HG02943 (cell line): ENCODE results near the gene CTDNEP1.

Experiments
- ATAC-seq: cut with Tn5 transposase; IDR thresholded peaks from one replicate; pipeline ENCODE4 v1.9.1; 2021; ENCODE audit warnings: mild to moderate bottlenecking, low read depth, moderate library complexity; ENCODE audit not compliant: unreplicated experiment

Gene CTDNEP1

DNA sequence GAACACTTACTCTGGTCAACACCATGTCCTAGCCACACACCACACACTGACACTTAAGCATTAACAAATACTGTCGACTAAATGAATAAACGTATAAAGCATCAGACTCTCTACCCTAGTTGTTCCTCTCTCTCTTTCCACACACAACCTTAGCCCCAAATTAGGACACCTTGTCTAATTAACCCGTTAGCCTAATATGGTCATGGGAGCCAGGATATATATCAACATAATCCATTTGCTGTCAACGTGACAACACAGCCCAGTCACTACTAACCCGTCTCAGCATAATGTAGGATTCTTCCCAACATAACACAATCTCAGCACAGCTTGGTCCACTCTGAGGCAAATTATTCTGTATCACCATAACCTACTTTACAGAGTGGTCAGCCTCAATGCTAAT is 19.4 kb downstream of the CTDNEP1 start:
- ATAC-seq = no peak

DNA sequence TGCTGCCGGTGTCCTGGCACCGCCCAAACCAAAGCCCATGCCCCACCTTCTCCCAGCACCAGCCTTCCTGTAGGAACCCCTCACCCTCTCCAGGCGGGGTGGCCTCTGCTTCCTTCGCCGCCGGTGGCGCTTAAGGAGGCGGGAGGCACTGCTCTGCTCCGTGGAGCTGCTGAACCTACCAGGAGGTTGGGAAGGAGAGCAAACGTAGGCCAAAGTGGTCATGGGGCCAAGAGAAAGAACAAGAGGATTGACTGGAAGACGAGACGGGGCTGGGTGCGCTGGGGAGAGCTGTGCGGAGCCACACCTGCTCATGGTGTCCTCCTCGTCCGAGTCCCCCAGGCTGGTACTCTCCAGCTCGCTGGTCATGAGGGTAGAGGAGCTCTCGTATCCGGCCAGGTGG is 22.0 kb downstream of the CTDNEP1 start:
- no peak for ATAC-seq

DNA sequence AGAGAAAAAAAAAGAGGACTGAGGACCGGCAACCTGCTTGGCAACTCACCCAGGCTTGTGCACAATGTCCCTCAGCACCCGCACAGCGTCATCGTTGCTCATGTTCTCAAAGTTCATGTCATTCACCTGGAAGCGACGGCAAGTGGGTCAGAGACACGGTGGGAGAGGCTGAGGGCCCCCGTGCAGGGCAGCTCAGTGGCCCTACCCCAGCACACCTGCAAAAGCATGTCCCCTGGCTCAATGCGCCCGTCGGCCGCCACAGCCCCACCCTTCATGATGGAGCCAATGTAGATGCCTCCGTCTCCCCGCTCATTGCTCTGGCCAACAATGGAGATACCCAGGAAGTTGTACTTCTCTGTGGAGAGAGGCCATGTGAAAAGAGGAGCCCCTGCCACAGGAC is 22.6 kb downstream of the CTDNEP1 start:
- no peak for ATAC-seq

DNA sequence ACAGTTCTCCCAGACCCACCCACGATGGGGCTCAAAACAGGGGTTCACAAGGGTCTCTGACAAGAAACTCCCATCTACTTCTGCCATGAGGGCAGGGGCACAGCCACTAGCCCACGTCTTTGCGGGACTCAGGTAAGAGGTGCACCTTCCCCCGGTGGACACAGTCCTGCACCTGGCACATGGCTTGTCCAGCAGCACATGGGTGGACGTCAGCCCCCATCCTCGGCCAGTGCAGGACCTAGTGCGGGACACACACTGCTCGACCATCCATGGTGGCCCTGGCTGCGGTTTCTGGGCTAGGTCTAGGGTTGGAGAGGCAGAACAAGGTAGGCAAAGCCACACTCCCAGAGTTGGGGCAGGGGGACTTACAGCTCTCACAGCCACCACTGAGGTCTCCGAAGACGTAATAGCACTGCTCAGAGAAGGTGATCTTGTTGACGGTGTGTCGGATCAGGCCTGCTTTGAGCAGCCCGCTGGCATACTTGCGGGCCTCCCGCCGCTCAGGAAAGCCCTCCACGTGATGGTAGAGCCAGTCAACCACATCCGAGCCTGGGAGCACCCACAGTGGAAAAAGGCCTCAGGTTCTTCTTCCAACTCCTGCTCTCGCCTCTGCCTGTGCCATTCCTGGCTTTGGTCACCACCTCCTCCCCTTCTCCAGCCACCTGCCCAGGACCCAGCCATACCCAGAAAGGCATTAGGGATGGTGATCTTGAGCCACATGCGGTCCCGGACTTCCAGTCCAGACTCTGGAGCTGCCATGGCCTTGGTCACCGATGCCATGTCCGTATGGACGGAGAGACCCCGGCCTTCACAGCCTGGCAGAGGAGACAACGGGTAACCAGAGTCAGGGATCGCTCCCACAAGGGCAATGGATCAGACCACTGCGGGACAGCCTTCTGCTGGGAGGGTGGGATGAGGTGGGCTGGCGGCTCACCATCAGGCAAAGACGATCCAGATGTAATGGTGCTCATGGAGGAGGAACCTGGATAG is 24.5 kb downstream of the CTDNEP1 start:
- ATAC-seq = no peak

DNA sequence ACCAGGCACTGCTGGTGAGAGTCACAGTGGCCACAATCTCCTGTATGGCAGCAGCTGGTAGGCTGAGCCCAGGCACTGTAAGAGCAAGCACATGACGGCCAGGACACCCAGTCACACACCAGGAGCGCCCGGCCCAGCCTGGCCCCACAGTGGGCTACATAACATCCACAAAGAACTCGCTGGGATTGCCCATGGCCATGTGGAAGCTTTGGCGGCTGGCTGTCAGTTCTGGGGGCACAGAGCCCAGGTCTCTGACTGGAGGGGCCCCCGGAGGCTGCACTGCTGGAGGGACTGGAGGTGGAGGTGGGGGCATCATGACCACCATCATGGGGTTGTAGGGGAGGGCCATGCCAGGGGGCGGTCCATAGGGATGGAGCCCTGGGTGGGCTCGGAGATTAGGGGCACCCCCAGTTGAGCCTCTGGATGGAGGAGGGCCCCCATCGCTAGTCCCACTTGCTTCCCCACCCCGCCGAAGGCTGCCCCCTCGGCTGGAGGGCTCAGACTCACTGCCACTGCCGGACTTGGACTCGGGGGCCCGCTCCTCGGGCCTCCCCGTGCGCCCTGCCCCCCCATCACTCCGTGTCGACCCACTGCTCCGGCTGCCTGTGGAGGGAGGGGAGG is 25.7 kb downstream of the CTDNEP1 start:
- ATAC-seq = no peak

DNA sequence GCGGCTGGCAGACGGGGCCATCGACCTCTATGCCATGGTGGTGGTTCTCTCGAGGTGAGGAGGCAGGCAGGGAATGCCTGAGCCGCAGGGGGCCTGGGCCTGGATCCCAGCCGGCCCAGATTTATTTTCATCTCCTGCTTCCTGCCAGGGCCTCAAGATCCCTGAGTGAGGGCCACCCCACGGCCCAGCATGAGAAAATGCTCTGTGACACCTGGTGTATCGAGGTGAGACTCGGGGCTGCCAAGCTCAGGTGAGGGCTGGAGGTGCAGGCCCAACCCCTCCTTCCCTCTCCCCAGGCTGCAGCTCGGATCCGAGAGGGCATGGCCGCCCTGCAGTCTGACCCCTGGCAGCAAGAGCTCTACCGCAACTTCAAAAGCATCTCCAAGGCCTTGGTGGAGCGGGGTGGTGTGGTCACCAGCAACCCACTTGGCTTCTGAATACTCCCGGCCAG is 26.8 kb downstream of the CTDNEP1 start:
- no peak for ATAC-seq

DNA sequence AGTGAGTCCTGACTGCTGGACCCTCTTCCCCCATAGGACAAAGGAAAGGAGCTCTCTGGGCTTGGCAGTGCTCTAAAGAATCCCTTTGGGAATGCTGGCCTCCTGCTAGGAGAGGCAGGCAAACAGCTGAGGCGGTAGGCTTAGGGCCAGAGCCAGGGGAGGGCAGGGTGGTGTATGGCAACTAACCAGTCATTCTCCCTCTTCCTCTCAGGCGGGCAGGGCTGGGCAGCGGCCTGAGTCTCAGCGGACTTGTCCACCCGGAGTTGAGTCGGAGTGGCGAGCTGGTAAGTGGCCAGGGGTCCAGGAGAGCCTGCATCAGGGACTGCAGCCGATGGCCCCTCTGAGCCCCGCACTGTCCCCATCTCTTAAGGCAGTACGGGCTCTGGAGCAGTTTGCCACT is 27.4 kb downstream of the CTDNEP1 start:
- ATAC-seq = no peak

DNA sequence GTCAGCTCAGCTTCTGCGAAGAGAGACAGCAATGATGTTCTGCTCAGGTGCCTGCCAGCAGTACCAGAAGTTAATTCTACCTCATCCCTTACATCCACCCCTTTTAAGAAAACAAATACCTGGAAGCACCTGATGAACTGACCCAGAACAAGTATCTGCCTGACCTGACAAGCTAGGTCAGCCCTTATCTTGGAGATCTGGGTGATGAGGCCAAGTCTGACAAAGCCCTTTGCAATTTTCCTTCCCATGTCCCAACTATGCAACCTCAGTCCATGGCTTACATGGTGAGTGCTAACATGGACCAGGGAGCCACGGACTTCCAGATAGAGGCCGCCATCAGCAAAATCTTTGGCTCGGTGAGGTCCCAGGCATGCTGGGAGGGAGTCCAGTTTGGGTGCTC is 28.2 kb downstream of the CTDNEP1 start:
- ATAC-seq = no peak

DNA sequence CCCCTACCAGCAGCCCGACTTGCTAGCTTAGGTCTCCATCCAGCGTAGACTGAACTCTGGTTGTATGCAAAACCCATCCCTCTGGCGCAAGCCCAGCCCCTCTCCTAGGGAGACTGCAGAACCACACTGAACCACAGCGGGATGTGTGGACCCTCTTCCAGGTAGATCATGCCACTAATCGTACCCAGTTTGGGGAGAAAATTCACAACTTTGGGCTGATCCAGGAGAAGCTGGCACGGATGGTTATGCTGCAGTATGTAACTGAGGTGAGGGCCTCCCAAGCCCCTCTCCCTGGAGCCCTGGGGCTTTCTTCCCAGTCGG is 28.6 kb downstream of the CTDNEP1 start:
- ATAC-seq = no peak

DNA sequence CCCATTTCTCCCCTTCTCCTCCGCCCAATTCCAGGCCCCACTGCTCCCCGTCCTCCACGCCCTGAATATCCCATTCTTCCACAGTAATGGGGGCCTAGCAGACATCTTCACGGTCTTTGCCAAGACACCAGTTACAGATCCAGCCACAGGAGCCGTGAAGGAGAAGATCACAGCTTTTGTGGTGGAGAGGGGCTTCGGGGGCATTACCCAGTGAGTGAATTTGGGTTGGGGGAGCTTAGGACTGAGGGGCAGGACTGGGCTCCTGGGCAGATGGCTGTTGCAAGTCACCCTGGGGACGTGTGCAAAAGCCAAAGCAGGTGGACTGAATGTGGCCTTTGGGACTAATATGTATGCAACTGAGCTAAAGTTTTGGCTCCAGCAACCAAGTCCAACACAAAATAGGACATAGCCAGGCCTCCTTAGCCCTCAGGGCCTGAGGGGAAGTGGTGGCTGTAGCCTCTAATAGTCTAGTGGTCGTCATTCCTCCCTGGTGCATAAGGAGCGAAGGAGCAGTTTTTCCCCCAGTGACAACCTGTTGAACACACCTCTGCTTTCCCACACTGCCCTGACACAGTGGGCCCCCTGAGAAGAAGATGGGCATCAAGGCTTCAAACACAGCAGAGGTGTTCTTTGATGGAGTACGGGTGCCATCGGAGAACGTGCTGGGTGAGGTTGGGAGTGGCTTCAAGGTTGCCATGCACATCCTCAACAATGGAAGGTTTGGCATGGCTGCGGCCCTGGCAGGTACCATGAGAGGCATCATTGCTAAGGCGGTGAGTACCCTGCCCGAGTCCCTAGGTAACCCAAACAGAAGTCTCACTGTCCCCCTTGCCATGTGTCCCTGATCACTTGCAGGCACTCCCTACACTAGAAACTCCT is 29.2 kb downstream of the CTDNEP1 start:
- no peak for ATAC-seq

DNA sequence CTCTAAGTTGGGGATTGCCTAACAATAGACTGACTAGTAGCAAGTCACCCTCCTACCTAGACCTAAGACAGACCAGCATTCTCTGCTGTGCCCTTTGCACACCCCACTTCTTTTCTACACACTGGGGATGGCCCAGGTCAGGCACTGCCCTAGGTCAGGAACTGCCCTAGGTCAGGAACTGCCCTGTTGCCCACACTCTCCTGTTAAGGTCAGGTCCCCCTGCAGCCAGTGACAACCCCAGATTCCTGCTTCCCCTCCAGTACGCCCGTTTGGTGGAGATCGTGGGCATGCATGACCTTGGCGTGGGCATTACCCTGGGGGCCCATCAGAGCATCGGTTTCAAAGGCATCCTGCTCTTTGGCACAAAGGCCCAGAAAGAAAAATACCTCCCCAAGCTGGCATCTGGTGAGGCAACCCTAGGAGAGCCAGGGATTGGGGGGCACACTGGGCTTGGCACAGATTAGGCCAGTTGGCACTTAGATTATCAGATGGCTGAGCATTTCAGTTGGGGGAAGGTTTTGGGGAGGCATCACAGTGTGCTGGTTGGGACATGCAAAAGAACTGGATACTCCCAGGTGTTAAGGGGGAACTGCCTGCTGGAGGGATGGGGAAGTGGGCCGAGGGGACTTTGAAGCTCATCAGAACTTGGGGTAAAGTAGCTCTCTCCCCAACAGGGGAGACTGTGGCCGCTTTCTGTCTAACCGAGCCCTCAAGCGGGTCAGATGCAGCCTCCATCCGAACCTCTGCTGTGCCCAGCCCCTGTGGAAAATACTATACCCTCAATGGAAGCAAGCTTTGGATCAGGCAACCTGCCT is 30.0 kb downstream of the CTDNEP1 start:
- ATAC-seq = no peak

DNA sequence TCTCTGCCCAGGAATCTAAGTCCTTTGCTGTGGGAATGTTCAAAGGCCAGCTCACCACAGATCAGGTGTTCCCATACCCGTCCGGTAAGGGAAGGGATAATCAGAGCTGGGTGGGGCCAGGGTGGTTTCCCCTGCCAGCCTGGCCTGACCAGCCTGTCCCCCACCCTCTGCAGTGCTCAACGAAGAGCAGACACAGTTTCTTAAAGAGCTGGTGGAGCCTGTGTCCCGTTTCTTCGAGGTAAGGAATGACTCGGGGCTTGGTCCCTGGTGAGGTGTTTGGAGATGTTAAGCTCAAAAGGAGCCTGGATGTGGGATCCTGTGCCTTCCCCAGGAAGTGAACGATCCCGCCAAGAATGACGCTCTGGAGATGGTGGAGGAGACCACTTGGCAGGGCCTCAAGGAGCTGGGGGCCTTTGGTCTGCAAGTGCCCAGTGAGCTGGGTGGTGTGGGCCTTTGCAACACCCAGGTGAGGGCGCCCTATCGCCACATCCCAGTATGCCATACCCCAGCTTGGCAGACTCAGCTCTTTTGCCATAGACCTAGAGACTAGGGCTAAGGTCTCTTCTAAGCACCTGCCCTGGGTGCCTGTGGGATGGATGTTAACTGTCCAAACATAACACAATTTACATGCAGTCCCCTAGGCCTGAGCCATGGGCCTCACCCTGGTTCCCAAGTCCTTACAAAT is 30.8 kb downstream of the CTDNEP1 start:
- ATAC-seq = no peak

DNA sequence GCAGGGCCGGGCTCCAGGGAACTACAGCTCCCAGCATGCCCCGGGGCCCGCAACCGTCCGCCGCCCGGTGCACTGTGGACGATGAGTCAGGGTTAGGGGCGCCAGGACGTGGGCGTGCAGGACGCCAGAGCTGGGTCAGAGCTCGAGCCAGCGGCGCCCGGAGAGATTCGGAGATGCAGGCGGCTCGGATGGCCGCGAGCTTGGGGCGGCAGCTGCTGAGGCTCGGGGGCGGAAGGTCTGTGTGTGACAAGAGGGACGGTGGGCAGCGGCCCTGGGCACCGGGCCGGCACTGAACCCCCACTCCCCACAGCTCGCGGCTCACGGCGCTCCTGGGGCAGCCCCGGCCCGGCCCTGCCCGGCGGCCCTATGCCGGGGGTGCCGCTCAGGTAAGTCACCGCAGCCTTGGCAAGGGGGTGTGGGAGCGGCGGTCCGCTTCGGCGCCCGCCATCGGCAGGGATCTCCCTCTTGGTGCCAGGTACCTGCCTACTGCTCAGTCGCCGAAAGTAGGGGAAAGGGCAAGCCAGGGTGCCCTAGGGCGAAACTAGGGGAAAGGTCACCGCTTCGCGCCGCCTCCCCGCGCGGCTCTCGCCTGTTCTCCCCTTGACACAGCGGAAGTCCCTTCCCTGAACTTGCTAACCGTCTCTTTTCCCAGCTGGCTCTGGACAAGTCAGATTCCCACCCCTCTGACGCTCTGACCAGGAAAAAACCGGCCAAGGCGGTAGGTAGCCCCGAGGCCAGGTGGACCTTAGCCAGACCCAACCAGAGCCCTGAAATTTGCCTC is 31.5 kb downstream of the CTDNEP1 start, which contains the start of the genes ACADVL and DLG4:
Gene ACADVL, plus strand, starts transcription at position 127 of the 781 bp plus-strand sequence. Its CDS starts 47 bp downstream, at position 174.
Gene DLG4, minus strand, starts transcription at position 25 of the 781 bp plus-strand sequence.
- ATAC-seq = no peak

DNA sequence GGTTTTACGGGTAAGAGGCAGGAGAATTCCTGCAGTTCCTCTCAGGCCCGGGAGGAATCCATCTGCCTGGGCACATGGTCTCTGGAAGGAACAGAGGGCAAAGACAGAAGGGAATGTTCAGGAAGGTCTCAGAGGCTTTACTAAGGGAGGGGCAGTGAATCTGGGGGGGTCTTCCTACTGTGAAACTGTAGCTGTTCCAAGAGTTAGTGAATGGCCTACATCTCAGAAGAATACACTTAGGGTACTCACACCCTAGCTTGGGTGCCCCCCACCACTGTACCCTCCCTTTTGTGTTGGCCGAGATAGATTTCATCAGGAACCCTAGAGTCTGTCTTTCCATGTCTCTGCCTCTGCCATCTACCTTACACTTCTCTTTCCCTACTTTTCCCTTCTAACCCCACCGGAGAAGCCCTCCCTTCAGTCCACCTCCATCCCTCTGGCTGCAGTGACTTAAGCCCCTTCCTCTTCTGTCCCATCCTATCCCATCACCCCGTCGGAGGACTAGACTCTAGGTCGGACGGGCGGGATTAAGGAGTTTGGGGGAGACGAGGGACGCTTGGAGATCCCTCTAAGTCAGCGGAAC is 32.2 kb downstream of the CTDNEP1 start:
- no peak for ATAC-seq

DNA sequence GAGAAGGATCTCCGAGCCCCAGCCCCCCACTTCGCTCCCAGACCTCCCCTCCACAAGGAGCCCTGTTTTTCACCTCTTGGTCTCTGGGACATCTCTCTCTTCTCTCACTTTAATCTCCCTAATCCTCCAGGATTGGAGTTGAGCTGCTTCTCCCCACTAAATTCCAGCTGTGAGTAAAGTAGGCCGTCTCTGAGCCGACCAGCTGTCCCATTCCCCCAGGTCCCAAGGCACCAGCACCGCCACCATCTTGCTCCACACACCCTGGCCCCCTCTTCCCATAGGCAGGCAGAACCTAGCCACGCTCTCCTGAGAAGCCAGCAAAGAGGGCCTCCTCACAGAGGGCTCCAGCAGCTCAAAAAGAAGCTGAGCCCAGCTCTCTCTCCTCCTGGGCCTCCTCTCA is 32.8 kb downstream of the CTDNEP1 start:
- ATAC-seq = no peak

DNA sequence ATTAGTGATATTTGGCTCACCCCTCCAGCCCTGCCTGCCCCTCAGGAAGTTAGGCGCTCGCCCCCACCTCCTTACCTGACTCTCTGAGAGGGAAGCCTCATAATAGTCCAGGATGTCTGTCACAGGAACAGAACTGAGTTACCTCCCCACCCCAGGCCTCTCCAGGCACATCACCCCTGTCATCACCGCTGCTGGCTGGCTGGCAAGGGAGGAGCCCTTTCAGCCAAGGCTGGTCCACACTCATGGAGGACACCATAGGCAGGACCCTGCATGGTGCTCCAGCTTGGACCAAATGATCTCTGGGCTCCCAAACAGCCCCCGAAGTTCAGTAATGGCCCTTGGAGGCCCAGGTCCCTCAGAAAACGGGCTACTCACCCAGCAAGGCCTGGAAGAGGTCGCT is 33.4 kb downstream of the CTDNEP1 start:
- no peak for ATAC-seq

DNA sequence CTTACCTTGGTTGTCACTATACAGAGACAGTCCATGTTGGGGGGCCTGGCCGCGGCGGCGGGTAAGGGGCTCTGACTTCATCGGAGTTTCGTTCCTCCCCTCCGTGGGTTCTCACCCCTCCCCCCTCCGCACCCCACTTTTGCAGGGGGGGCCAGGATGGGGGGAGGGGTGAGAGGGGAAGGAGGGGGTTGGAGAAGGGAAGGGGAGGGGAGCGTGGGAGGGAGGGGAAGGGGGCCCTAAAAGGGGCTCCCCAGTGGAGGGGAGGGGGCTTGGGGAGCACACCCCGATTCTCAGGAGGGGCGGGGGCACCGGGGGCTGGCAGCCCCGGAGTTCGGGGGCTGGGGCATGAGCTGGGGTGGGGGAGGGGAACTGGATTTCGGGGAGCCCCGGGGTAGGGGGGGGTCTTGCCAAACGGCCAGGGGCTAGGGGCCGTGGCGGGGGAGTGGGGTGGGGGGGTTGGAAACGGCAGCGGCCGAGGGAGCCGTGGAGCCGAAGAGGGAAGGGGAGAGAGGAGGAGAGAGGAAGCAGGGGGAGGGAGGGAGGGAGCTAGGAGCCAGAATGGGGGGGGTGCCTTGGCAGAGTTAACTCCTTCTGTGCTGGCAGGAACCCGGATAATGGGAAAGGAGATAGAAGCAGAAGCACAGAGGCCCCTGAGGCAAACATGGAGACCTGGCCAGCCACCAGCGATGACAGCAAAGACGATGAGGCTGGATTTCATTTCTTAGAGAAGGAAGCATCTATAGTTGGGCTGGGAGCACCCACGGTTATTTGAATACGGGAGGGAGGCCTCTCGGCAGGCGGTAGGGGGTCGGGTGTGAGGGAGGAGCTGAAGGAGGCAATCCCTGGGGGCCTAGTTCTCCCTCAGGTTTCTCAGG is 34.2 kb downstream of the CTDNEP1 start:
- no peak for ATAC-seq
